HUES6 (cell line): ENCODE results near the gene MCOLN1.
"Not testable (repeated sequence)": the region's sequence is repeated elsewhere in the genome, so short reads cannot be mapped to it uniquely, and the experiment has no call there.

Experiments
- H3K27ac ChIP-seq: 2 replicates; pipeline ENCODE4 v1.7.0; 2013; ENCODE audit warnings: low read depth, mild to moderate bottlenecking, low read length, inconsistent platforms
- H3K27me3 ChIP-seq: 2 replicates; pipeline ENCODE4 v1.6.1; 2013; ENCODE audit warnings: low read length; ENCODE audit not compliant: control insufficient read depth, insufficient read depth
- H3K36me3 ChIP-seq: 2 replicates; pipeline ENCODE4 v1.6.1; 2013; ENCODE audit warnings: low read length; ENCODE audit not compliant: control insufficient read depth, insufficient read depth
- H3K4me1 ChIP-seq: 2 replicates; pipeline ENCODE4 v1.6.1; 2013; ENCODE audit warnings: low read length; ENCODE audit not compliant: control insufficient read depth, insufficient read depth
- H3K4me3 ChIP-seq: 2 replicates; pipeline ENCODE4 v1.5.1; 2013; ENCODE audit warnings: low read depth, low read length
- H3K9ac ChIP-seq: one replicate; pipeline ENCODE4 v1.6.1; 2013; ENCODE audit warnings: mild to moderate bottlenecking, low read length
- H3K9me3 ChIP-seq: 2 replicates; pipeline ENCODE4 v1.6.1; 2013; ENCODE audit warnings: low read depth, low read length; ENCODE audit not compliant: control insufficient read depth, insufficient read depth

The MCOLN1 gene

DNA sequence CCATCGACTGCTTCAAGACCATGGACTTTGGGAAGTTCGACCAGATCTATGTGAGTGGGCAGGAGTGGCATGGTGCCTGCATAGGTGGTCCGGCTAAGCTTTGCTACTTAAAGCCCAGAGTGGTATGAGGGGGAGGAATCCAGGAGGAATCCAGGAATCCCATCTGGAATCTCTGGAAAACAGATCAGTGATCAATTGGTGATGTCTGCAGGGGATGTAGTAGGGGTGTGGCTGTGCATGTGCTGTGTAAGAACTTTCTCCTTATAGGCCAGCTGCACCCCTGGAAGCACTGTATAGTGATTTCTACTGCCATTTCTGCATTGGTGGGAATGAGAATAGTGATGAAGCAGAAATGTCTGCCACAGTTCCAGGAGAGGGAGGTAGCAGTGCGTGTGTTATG lies 36.7 kb downstream of the MCOLN1 start:
- Histone ChIP-seq H3K27me3 (no peaks in the 10 kb centered on the region), H3K36me3 (peaks cover 39% of the 10 kb centered on the region), H3K27ac (no peak overlapping the region), H3K9me3 (0 out of 2 replicates have a peak, but pooled peaks cover 3% of the 10 kb centered on the region), H3K9ac (no peak overlapping the region), H3K4me3 (no peak overlapping the region), H3K4me1 (peaks cover 6% of the 10 kb centered on the region)

GRCh38 chr19:7560255-7560654 lies 37.8 kb downstream of the MCOLN1 start:
- Histone ChIP-seq H3K27me3 (no peaks in the 10 kb centered on the region), H3K36me3 (peaks cover 39% of the 10 kb centered on the region), H3K27ac (no peak overlapping the region), H3K4me3 (no peak overlapping the region), H3K4me1 (no peaks in the 10 kb centered on the region), H3K9ac (no peak overlapping the region), H3K9me3 (0 out of 2 replicates have a peak, but pooled peaks cover 3% of the 10 kb centered on the region)

DNA sequence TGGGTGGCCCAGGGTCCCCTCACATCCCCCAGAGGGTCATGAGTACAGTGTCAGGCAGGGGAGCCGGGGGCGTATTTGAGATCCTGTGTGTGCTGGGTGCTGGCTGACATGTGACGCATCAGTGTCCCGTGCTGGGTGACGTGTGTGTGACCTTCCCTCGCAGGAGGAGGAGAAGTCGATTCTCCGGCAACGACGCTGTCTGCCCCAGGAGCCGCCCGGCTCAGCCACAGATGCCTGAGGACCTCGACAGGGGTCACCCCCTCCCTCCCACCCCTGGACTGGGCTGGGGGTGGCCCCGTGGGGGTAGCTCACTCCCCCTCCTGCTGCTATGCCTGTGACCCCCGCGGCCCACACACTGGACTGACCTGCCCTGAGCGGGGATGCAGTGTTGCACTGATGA lies 38.9 kb downstream of the MCOLN1 start:
- no peak overlapping the region for H3K27ac ChIP-seq
- H3K9ac ChIP-seq, result no peak overlapping the region
- H3K4me3 ChIP-seq, result no peak overlapping the region
- 0 out of 2 replicates have a peak, but pooled peaks cover 3% of the 10 kb centered on the region for H3K9me3 ChIP-seq
- H3K36me3 ChIP-seq, result peaks cover 37% of the 10 kb centered on the region
- H3K4me1 ChIP-seq, result no peaks in the 10 kb centered on the region
- no peaks in the 10 kb centered on the region for H3K27me3 ChIP-seq

DNA sequence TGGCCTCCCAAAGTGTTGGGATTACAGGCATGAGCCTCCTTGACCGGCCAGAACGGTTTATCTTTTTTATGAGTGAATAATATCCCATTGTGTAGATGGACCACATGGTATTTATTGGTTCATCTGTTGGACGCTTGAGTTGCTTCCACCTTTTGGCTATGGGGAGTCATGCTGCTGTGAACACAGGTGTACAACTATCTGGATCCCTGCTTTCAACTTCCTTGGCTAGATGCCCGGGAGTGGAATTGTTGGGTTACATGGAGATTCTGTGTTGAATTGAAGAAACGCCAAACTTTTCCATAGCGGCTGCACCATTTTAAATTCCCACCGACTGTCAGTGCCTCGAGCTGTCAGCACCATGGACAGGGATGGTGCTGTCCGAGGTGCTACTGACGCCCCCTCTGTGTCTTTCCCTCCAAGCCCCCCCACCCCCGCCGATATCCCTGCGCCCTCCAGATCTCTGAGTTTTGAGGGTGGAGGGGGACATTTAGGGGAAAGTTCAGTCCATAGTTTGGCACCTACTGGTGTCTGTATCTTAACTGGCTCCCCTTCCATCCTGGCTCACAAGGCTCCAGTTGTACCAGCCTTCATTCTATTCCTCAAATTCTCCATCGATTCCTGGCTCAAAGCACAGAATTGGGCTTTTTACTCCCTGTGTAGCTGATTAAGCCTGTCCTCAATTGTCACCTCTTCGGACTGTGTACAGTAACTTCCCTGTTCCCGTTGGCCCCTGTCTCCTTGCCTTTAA lies 40.4 kb downstream of the MCOLN1 start:
- Histone ChIP-seq H3K36me3 (peaks cover 23% of the 10 kb centered on the region), H3K9me3 (0 out of 2 replicates have a peak, but pooled peaks cover 3% of the 10 kb centered on the region), H3K27ac (no peak overlapping the region), H3K4me1 (no peaks in the 10 kb centered on the region), H3K4me3 (no peak overlapping the region), H3K9ac (no peak overlapping the region), H3K27me3 (no peaks in the 10 kb centered on the region)

DNA sequence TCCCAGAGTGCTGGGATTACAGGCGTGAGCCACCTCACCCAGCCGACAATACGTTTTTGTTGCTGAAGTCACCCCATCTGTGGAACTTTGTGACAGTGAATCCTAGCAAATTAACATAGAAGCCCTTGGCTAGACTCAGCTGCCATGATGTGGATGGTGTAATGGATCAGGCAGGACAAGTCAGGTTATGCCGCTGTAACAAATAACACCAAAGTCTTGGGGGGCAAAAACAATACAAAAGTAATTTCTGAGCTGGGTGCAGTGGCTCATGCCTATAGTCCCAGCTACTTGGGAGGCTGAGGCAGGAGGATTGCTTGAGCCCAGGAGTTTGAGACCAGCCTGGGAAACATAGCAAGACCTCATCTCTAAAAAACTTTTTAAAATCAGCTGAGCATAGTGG lies 42.4 kb downstream of the MCOLN1 start:
- H3K27ac ChIP-seq, result no peak overlapping the region
- H3K9me3 ChIP-seq, result 0 out of 2 replicates have a peak, but pooled peaks cover 3% of the 10 kb centered on the region
- no peaks in the 10 kb centered on the region for H3K27me3 ChIP-seq
- H3K36me3 ChIP-seq, result peaks cover 9% of the 10 kb centered on the region
- no peaks in the 10 kb centered on the region for H3K4me1 ChIP-seq
- no peak overlapping the region for H3K9ac ChIP-seq
- H3K4me3 ChIP-seq, result no peak overlapping the region

DNA sequence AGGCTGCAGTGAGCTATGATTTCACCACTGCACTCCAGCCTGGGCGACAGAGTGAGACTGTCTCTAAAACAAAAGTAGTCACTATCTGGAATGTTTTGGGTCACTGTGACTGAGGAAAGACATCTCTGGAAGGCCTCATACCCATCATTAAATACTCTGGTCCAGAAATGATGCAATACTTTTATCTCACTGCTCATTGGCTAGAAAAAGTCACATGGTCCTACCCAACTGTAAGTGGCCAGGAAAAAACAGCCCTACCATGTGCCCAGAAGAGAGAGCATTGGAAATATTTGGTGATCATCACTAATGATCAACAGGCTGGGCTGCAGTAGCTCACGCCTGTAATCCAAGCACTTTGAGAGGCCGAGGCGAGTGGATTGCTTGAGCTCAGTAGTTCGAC lies 42.9 kb downstream of the MCOLN1 start:
- no peak overlapping the region for H3K9ac ChIP-seq
- H3K36me3 ChIP-seq, result peaks cover 6% of the 10 kb centered on the region
- H3K9me3 ChIP-seq, result 0 out of 2 replicates have a peak, but pooled peaks cover under 1% of the 10 kb centered on the region
- no peaks in the 10 kb centered on the region for H3K27me3 ChIP-seq
- no peak overlapping the region for H3K27ac ChIP-seq
- H3K4me3 ChIP-seq, result no peak overlapping the region
- H3K4me1 ChIP-seq, result no peaks in the 10 kb centered on the region

- Histone ChIP-seq H3K4me3 (no peak overlapping the region), H3K9me3 (no peaks in the 10 kb centered on the region), H3K27me3 (no peaks in the 10 kb centered on the region), H3K4me1 (no peaks in the 10 kb centered on the region), H3K9ac (no peak overlapping the region), H3K27ac (no peak overlapping the region), H3K36me3 (no peaks in the 10 kb centered on the region)
Measured at GRCh38 chr19:7570761-7571160, 48.3 kb downstream of the MCOLN1 start.

DNA sequence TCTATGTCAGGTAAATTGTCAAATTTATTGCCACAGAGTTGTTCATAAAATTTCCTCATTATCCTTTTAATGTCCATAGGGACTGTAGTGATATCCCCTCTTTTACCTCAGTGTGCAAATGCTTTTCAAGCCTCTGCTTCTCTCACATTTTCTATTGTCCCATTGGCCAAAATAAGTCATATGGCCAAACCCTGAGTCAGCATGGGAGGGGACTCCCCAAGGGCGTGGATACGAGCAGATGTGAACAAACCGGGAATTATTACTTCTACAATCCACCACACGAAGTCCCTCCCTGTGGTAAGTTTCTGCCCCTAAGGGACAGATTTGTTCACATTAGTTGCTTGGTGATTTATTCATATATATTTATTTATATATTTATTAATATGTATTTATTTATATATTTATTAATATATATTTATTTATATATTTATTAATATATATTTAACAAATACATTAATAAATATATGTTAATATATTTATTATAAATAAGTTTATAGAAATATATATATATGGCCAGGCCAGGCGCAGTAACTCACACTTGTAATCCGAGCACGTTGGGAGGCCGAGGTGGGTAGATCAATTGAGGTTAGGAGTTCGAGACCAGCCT lies 53.1 kb downstream of the MCOLN1 start:
- no peaks in the 10 kb centered on the region for H3K4me1 ChIP-seq

DNA sequence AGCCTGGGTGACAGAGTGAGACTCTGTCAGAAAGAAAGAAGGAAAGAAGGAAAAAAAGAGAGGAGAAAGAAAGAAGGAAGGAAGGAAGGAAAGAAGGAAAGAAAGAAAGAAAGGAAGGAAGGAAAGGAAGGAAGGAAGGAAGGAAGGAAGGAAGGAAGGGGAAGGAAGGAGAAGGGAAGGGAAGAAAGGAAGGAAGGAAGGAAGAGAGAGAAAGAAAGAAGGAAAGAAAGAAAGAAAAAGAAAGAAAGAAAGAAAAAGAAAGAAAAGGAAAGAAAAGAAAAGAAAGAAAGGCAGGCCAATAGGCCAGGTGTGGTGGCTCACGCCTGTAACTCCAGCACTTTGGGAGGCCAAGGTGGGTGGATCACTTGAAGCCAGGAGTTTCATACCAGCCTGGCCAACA lies 55.0 kb downstream of the MCOLN1 start:
- peaks cover 19% of the 10 kb centered on the region for H3K27me3 ChIP-seq
- H3K36me3 ChIP-seq, H3K4me3 ChIP-seq, H3K9ac ChIP-seq, H3K9me3 ChIP-seq, H3K4me1 ChIP-seq, H3K27ac ChIP-seq: not testable (repeated sequence)

More for the DNA sequence above, 53.1 kb downstream of the MCOLN1 start:
- H3K36me3 ChIP-seq, result no peaks in the 10 kb centered on the region
- no peaks in the 10 kb centered on the region for H3K9me3 ChIP-seq
- no peak overlapping the region for H3K9ac ChIP-seq
- H3K27ac ChIP-seq, result no peak overlapping the region
- H3K4me3 ChIP-seq, result no peak overlapping the region
- H3K27me3 ChIP-seq, result peaks cover 16% of the 10 kb centered on the region

GRCh38 chr19:7578127-7578526 lies 55.7 kb downstream of the MCOLN1 start:
- peaks cover 21% of the 10 kb centered on the region for H3K27me3 ChIP-seq
- H3K9ac ChIP-seq, result no peak overlapping the region

GRCh38 chr19:7579182-7579581 lies 56.8 kb downstream of the MCOLN1 start:
- Histone ChIP-seq H3K4me1 (no peaks in the 10 kb centered on the region), H3K9ac (no peak overlapping the region), H3K27me3 (peaks cover 21% of the 10 kb centered on the region), H3K9me3 (no peaks in the 10 kb centered on the region), H3K36me3 (no peaks in the 10 kb centered on the region), H3K27ac (no peak overlapping the region), H3K4me3 (no peak overlapping the region)

More at GRCh38 chr19:7578127-7578526, 55.7 kb downstream of the MCOLN1 start:
- no peaks in the 10 kb centered on the region for H3K4me1 ChIP-seq
- no peak overlapping the region for H3K4me3 ChIP-seq
- no peak overlapping the region for H3K27ac ChIP-seq
- no peaks in the 10 kb centered on the region for H3K36me3 ChIP-seq
- no peaks in the 10 kb centered on the region for H3K9me3 ChIP-seq
